ENCODE data around the gene GSAP.

DNA sequence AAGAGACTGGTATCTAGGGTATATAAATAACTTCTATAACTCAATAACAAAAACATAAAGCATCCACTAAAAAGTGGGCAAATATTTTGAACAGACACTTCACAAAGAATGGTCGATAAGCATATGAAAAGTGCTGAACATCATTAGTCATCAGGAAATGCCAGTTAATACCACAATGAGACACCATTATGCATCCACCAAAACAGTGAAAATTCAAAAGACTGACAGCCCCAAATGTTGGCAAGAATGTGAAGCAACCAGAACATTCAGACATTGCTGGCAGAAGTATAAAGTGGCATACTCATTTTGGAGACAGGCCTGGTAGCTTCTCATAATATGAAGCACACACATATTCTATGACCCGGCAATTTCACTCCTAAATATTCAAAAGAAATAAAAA lies 26.5 kb upstream of the GSAP start:
- TF ChIP-seq, protein P1, sequence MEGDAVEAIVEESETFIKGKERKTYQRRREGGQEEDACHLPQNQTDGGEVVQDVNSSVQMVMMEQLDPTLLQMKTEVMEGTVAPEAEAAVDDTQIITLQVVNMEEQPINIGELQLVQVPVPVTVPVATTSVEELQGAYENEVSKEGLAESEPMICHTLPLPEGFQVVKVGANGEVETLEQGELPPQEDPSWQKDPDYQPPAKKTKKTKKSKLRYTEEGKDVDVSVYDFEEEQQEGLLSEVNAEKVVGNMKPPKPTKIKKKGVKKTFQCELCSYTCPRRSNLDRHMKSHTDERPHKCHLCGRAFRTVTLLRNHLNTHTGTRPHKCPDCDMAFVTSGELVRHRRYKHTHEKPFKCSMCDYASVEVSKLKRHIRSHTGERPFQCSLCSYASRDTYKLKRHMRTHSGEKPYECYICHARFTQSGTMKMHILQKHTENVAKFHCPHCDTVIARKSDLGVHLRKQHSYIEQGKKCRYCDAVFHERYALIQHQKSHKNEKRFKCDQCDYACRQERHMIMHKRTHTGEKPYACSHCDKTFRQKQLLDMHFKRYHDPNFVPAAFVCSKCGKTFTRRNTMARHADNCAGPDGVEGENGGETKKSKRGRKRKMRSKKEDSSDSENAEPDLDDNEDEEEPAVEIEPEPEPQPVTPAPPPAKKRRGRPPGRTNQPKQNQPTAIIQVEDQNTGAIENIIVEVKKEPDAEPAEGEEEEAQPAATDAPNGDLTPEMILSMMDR (IDR thresholded peaks at IDR 0.05) = no peak
- no peak for TF ChIP-seq POLR2A (IDR thresholded peaks at IDR 0.05)

Data from right lobe of liver (tissue), 4 donors.